ENCODE data around the gene HSD17B12. TPM values are rescaled to one million over a fixed set of nuclear protein-coding genes. Genes with fewer than 3 reads are reported as not detected.

The HSD17B12 gene
- total RNA-seq (2021; fragmentation: NEBNext Ultra II Directional; extraction: Animal tissue kit (Norgen Biotek cat#: 25700)) (117 and 121 TPM in 2 replicates), polyA plus RNA-seq (2011; rRNA removed) (44.0 and 46.0 TPM in 2 replicates), polyA minus RNA-seq (2011; rRNA and poly(A)+ RNA removed) (101 and 110 TPM in 2 replicates)
- polyA plus RNA-seq (2011; cell fraction: cytosol; rRNA removed): 40.0 TPM
- 212 TPM for polyA plus RNA-seq (2011; cell fraction: nucleus; rRNA removed)
- polyA plus RNA-seq (2012, experiment 1 of 2): 70.5 to 96.6 TPM (median 83.1 TPM) in 4 replicates
- 9.0 TPM for polyA plus RNA-seq (2012, experiment 2 of 2)
- polyA plus RNA-seq (2013, experiment 1 of 2): 253 TPM
- 257 TPM for polyA plus RNA-seq (2013, experiment 2 of 2)
- 63.0 TPM for polyA minus RNA-seq (2011; cell fraction: cytosol; rRNA and poly(A)+ RNA removed)
- 293 TPM for polyA minus RNA-seq (2011; cell fraction: nucleus; rRNA and poly(A)+ RNA removed)
- long read RNA-seq, experiment 1, full-length matches to known transcripts: 67 of 173 reads
- long read RNA-seq, experiment 1, partial matches to known transcripts: 83 of 173 reads
- long read RNA-seq, experiment 1, other reads (novel, unspliced or antisense): 23 of 173 reads
- long read RNA-seq, experiment 2, transcript HSD17B12-201 (11 exons, 2,571 nt): major isoform, 100 of 114 reads
- long read RNA-seq, experiment 2, partial matches to known transcripts: 1 of 114 reads
- long read RNA-seq, experiment 2, other reads (novel, unspliced or antisense): 12 of 114 reads

DNA sequence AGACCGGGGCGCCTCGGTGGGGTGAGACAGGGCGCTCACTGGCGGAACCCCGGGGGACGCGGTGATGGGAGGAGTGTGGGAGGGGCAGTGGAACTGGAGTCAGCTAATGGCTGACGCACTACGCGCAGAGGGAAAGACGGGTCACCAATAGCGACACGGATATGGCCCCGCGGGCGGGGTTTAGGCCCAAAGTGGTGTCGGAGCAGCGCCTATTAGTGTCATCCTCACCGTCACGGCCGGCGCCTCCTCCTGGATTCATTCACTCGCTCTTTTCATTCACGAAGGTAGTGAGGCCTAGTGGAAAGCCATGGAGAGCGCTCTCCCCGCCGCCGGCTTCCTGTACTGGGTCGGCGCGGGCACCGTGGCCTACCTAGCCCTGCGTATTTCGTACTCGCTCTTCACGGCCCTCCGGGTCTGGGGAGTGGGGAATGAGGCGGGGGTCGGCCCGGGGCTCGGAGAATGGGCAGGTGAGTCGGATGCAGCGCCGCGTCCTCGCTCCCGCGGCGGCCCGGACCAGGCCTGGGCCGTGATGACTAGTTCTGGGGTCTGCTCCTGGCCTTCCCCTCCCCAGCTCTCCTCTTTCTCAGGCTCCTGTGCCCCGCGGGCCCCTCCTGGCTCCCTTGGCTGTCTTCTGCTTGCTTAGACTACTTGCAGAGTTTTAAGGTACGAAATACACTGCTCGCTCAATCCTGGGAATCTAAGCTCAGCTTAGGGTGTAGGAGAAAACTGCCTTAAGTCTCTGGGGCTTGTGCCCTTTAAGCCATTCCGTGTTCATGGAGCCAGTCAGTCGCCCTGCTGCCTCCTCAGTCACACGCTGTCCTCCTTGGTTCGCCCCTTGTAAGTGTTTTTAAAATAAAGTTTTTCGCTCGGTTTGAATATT lies at the start of gene HSD17B12:
Gene HSD17B12, plus strand, starts transcription at position 218 of the 880 bp plus-strand sequence. Its CDS starts 90 bp downstream, at position 308.
- peak within 1 kb of the TSS; percentile 82 for H4K91ac ChIP-seq (replicated peaks; ENCODE audit: insufficient read length, low read length)
- H3K27ac ChIP-seq (ENCODE audit: low read depth, low read length): peak within 1 kb of the TSS; percentile 78
- H3K9ac ChIP-seq (replicated peaks in 1 of 4; ENCODE audit: extremely low read depth in 1 of 4, low read depth in 3 of 4, low read length in 3 of 4): peak within 1 kb of the TSS; percentile 89 to 97 (median 94)
- H2AK5ac ChIP-seq (ENCODE audit: low read depth, low read length): peak within 1 kb of the TSS; percentile 83; the same call in 1 of the 2 replicates
- H3K79me2 ChIP-seq (ENCODE audit: control insufficient read depth in 1 of 2, insufficient read depth in 2 of 2, low read length in 2 of 2): peaks cover 0 to 48% of the 10 kb centered on the region in 2 experiments; a peak in 3 of 4 replicates
- WGBS, 2 experiments (ENCODE audit: extremely low coverage in 1 of 2, insufficient coverage in 1 of 2, insufficient read length in 1 of 2, insufficient replicate concordance in 2 of 2, low coverage in 1 of 2, low lambda C conversion rate in 2 of 2, missing lambda C conversion rate in 1 of 2): 2% methylated on average over 61 of the region's 62 CpGs; no CpG with 5 or more reads in 1 of the 2 experiments
- DNase-seq (ENCODE audit: low read depth in 1 of 2, low spot score in 2 of 2): peak in 1 of 2 experiments; percentile 97
- H3K56ac ChIP-seq (replicated peaks; ENCODE audit: insufficient read length, low read depth, low read length): peak within 1 kb of the TSS; percentile 62
- ChIA-PET CTCF (ENCODE audit: partially characterized antibody) (interaction anchor here (1.4 to 1.7 kb wide), 4 partner anchors 10 to 104 kb away, joined by 3 to 6 read pairs (median 4); no protein-coding TSS in a partner anchor), POLR2A (ENCODE audit: partially characterized antibody) (interaction anchor here (0.7 to 2.1 kb wide), 21 partner anchors 9 to 145 kb away, joined by 3 to 8 read pairs (median 3); no protein-coding TSS in a partner anchor)
- H2AFZ ChIP-seq (ENCODE audit: low read length): no peak within 1 kb of the TSS
- peak; percentile 82 for FAIRE-seq
- H2BK5ac ChIP-seq (ENCODE audit: low read depth, low read length): peak within 1 kb of the TSS; percentile 91
- H3K23ac ChIP-seq (ENCODE audit: insufficient read length): no peak within 1 kb of the TSS
- 0 out of 2 replicates have a peak, but pooled peaks cover 1% of the 10 kb centered on the region for H3K23me2 ChIP-seq (ENCODE audit: low read depth, low read length)
- peak within 1 kb of the TSS; percentile 16 for H4K5ac ChIP-seq (ENCODE audit: insufficient read length, low read depth, low read length)
- no peak within 1 kb of the TSS for H2BK15ac ChIP-seq (ENCODE audit: low read length)
- H3K4me3 ChIP-seq (ENCODE audit: extremely low read depth in 1 of 4, insufficient read depth in 2 of 4, low read depth in 3 of 4, low read length in 4 of 4): peak within 1 kb of the TSS; percentile 72 to 92 (median 86)
- no peak within 1 kb of the TSS for H2BK12ac ChIP-seq (ENCODE audit: low read depth, low read length)
- H2BK20ac ChIP-seq (ENCODE audit: low read length): no peak within 1 kb of the TSS
- no peak within 1 kb of the TSS; the same call in 1 of the 2 replicates for H3K18ac ChIP-seq (ENCODE audit: extremely low read depth, low read length)
- H3K14ac ChIP-seq (ENCODE audit: insufficient read length): no peak within 1 kb of the TSS
- peaks cover 3% of the 10 kb centered on the region; the same call in 1 of the 2 replicates for H3K79me1 ChIP-seq (ENCODE audit: low read depth, low read length)
- no peaks in the 10 kb centered on the region for H3K27me3 ChIP-seq (replicated peaks in 1 of 4; ENCODE audit: control insufficient read depth in 3 of 4, extremely low read depth in 1 of 4, insufficient read depth in 3 of 4, low read length in 3 of 4)
- H3K4me2 ChIP-seq (ENCODE audit: insufficient read depth in 1 of 2, low read depth in 2 of 2, low read length in 2 of 2): peak within 1 kb of the TSS; percentile 72 to 76
- no peak within 1 kb of the TSS for H2BK120ac ChIP-seq (replicated peaks; ENCODE audit: low read depth, low read length)
- no peaks in the 10 kb centered on the region; a peak in 3 of 7 replicates for H3K4me1 ChIP-seq (replicated peaks in 1 of 4; ENCODE audit: control insufficient read depth in 3 of 4, insufficient read depth in 4 of 4, low read length in 3 of 4)
- no peaks in the 10 kb centered on the region for H3K9me3 ChIP-seq (ENCODE audit: insufficient read depth in 2 of 2, low read depth in 1 of 2, low read length in 1 of 2)
- peak within 1 kb of the TSS; percentile 94 for H4K8ac ChIP-seq (ENCODE audit: extremely low read depth, insufficient read depth, low read length)
- H3K4ac ChIP-seq (replicated peaks; ENCODE audit: insufficient read length, low read depth, low read length): peak within 1 kb of the TSS; percentile 72
- H4K20me1 ChIP-seq (replicated peaks in 1 of 2; ENCODE audit: control insufficient read depth in 1 of 2, insufficient read depth in 2 of 2, low read length in 2 of 2): peaks cover 0 to 4% of the 10 kb centered on the region in 2 experiments
- H3K36me3 ChIP-seq (ENCODE audit: control insufficient read depth in 2 of 4, insufficient read depth in 4 of 4, low read length in 3 of 4): peaks cover 0 to 12% (median 1%) of the 10 kb centered on the region in 4 experiments; a peak in 3 of 8 replicates
- TF ChIP-seq JUND (IDR thresholded peaks at IDR 0.05; ENCODE audit: low read length): no peak
- TF ChIP-seq, protein P1, sequence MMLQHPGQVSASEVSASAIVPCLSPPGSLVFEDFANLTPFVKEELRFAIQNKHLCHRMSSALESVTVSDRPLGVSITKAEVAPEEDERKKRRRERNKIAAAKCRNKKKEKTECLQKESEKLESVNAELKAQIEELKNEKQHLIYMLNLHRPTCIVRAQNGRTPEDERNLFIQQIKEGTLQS (IDR thresholded peaks at IDR 0.05; ENCODE audit: insufficient read depth, low read depth, low read length): no peak
- TF ChIP-seq KDM4A (IDR thresholded peaks at IDR 0.05; ENCODE audit: low read depth, low read length, severe bottlenecking): peak; percentile 50
- TF ChIP-seq POLR2AphosphoS5 (IDR thresholded peaks at IDR 0.05; ENCODE audit: low read depth, low read length): peak; percentile 92
- 0 out of 2 replicates have a peak, but pooled peaks have one; percentile 5 for TF ChIP-seq SRF (IDR thresholded peaks at IDR 0.05; ENCODE audit: low read depth, low read length)
- TF ChIP-seq YY1 (IDR thresholded peaks at IDR 0.05; ENCODE audit: low read depth, low read length): peak; percentile 77
- peak; percentile 94 for TF ChIP-seq ASH2L (IDR thresholded peaks at IDR 0.05; ENCODE audit: low read length)

Measured in H1 (cell line).